Transverse colon (tissue), 3 donors: Measurements from ENCODE around the gene GLUD2.

ENCODE experiments used
- CTCF ChIP-seq, 5 experiments: fragments of 200-600 bp in 3 of 5; fragments of 450-650 bp in 2 of 5; sonication (generic) in 3 of 5; IDR thresholded peaks; 1 replicate in 2 of 5; 2 replicates in 3 of 5; pipeline ENCODE4 v1.5.1; 2016 to 2017; ENCODE audit warnings: antibody characterized with exemption in 5 of 5, inconsistent platforms in 3 of 5, mild to moderate bottlenecking in 2 of 5, moderate library complexity in 1 of 5
- EP300 ChIP-seq: sonication (generic); formaldehyde crosslinking; IDR thresholded peaks from one replicate; pipeline ENCODE4 v1.6.1; 2017; ENCODE audit warnings: antibody characterized with exemption, low read depth
- POLR2A ChIP-seq: fragments of 450-650 bp; IDR thresholded peaks from one replicate; pipeline ENCODE4 v1.6.1; 2016; ENCODE audit warnings: antibody characterized with exemption, mild to moderate bottlenecking, moderate library complexity

- TF ChIP-seq CTCF (IDR thresholded peaks at IDR 0.05) = no peak
- no peak for TF ChIP-seq POLR2A
- TF ChIP-seq EP300 = no peak
These were observed 32.6 kb upstream of the GLUD2 start for GRCh38 chrX:121014826-121015225.
